NCI-H1694 treated with DMSO at 0.1 percent for 48 hours (cell line): Measurements from ENCODE around the gene BRF1.

Experiments used
- DNase-seq: peaks from one replicate; lab custom pipeline; 2025; lab: John Stamatoyannopoulos, UW

BRF1 gene

DNA sequence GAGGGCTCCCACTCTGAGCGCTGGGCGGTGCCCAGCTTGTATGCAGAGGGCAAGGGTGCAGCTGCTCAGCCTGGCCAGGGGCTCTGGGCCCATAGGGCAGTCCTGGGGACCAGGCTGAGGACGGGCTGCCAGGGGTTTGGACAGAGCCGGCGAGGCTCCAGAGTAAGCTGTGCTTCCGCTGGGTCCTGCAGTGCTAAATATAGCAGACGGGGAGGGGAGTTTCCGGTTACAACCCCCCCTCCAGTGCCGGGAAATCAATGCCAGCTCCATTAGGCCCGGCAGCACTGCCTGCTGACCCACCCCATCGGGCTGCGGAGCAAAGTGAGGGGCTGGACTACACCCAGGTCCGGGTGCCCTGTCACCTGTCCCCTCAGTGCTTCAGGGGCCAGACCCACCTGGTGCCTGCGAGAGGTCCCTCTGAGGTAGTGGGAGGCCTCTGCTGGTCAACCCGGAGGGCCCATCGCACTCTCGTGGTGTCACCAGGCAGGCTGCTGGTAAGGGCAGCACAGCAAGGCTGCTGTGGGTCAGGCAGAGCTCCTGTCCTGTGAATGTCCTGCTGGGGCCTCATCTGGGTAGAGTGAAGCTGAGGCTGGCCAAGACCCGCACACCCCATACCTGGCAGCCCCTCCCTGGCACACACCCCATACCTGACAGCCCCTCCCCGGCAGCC lies 129.7 kb downstream of the BRF1 start:
- no peak for DNase-seq

DNA sequence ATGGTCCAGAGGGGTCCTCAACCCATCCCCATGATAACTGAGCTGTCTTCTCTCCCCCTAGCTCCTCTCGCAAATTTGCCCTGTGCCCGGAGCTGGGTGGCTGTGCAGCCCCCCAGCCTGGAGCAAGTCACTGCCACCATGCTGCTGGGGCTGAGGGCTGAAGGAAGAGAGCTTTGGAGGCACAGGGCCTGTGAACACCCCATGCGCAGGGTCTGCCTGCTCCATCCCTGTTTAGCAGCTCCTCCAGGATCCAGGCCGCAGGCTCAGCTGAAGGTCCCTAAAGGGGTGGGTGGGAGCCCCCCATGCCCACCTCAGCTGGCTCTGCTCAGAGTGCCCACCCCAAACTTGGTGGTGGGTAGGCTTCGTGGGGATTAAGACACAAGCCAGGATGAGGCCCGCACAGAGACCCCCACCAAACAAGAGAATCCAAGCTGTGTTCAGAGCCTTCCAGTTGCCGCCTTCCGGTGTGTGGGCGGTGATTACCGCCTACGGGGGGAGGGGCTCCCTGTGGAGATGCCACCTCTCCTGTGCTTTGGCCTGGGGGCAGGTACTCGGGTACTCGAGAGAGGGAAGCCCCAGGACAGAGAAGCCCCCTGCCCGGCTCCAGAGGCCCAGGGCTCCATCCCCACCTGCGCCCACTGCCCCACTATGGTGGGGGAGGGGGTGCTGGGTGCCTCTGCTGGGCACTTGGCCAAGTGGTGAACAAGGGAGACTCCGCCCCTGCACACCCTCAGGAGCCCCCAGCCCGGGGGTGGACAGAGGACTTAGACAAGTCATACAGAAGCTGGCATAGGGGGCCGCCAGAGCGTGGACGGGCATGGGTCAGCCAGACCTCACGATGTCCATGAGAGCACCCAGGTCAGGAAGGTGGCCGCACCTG lies 130.8 kb downstream of the BRF1 start:
- peak; percentile 13 for DNase-seq

DNA sequence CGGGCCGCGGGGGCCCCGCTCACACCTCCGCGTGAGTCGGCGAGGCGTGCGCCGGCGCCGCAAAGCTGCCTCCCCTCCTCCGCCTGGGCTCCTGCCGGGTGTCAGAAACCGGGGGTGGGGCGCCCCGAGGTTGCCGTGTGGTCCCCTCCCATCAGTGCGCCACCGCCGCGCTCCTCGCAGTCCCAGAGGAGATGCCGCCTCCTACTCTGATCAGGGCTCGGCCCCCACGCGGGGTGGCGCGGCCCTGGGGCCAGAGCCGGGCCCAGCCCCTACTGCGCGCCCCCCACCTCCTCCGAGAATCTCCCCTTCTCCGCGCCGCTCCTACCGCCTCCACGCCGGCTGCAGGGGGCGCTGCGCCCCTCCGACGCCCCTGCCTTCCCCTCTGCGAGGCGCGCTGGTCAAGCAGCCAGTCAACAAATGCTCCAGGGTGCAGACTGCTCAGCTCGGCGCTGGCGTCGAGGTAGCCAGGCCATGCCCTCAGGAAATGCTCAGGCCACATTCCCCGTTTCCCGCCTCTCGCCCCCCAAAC lies 131.8 kb downstream of the BRF1 start:
- peak; percentile 70 for DNase-seq

DNA sequence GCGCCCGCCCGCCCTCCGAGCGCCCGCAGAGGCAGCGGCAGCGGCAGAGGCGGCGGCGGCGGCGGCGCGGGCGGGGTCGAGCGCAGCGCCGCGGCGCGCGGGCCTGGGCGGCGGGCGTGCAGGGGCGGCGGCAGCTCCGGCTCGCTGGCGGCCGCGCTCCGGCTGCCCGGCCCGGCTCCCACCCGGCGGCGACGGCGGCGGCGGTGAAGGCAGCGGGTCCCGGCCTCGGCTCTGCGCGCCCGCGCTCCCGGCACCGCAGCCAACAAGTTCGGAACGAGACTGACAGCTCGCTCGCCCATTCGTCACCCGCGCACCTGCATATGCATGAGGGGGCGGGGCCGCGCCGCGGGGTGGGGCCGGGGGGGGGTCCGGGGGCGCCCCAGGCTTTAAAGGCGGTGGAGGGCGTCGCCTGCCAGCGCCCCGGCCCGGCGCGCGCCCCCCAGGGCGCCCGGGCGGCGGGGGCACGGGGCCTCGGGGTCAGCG lies 132.3 kb downstream of the BRF1 start, which contains the start of gene JAG2:
Gene JAG2, minus strand, starts transcription at position 281 of the 483 bp plus-strand sequence. CDS start 356 bp downstream, outside the sequence.
- peak; percentile 90 for DNase-seq

DNA sequence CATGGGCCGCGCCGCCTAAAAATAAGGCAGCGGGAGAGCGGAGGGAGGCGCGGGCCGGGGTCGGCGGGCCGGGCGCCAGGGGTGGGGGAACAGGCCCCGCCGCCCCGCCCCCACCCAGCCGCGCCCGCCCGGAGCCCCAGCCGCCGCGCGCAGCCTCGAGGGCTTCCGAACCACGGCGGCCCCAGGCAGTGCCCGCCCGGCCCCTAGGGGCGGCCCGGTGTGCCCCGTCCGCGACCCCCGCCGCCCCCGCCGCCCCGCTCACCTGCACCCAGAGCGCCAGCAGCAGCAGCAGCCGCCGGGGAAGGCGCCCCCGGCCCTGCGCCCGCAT lies 132.7 kb downstream of the BRF1 start:
- DNase-seq: no peak

DNA sequence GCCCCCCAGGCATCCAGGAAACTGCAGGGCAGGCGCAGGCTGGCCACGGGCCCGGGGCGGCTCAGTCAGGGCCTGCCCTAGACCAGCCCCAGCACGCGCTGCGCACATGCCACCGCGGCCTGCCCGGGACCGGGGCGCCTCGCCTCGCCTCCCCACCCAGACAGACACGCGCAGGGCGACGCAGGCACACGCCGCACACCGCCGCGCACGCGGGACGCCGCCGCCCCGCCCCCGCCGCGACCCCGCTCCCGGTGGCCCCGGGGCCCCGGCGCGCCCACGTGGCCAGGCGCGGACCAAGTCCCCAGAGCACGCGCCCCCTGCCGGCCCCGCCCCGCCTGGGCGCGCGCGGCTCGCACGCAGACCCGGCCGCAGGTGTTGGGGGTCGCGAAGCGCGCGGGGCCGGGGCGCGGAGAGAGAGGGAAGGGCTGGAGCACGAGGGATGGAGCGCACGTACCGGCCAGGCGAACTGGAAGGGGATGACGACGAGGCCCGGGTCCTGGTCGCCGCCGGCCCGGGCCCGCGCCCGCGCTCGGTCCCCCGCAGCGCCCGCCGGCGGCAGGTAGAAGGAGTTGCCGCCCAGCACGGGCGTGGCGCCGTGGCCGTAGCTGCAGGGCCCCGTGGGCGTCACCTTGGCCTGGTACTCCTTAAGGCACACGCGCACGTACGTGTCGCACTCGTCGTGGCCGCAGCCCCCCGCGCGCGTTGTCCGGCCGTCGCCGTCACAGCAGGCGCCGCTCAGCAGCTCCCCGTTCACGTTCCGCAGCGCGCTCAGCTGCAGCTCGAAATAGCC lies 133.3 kb downstream of the BRF1 start:
- peak; percentile 78 for DNase-seq

DNA sequence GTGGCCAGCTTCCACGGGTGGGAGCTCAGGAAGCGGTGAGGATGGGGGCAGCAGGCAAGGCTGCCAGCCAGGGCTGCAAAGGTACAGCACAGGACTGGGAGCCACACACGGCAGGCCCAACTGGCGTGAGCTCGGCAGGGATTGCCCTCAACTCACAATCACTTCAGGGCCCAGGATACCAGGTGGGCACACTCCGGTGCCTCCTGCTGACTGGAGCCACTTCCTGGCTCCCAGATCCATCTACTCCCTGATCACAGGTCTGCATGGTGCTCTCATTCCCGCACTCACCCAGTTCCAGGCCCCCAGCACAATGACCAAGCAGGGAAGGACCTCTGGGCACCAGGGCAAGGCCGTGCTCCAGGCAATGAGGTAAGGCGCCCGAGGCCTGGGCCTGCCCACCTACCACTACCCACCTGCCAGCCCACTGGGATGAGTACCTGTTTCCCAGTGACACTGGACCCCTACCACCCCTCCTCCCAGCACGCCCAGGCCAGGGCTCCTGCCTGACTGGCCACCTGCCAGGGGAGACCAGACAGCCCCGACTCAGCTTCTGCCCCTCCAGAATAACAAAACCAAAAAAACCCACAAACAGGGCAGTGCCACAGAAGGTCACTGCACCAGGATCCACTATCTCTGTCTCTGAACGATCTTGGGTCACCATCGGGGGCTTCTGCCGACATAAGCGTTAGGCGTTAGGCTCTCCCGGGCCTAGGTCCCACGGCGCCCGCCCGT lies 134.1 kb downstream of the BRF1 start:
- DNase-seq: peak; percentile 78

DNA sequence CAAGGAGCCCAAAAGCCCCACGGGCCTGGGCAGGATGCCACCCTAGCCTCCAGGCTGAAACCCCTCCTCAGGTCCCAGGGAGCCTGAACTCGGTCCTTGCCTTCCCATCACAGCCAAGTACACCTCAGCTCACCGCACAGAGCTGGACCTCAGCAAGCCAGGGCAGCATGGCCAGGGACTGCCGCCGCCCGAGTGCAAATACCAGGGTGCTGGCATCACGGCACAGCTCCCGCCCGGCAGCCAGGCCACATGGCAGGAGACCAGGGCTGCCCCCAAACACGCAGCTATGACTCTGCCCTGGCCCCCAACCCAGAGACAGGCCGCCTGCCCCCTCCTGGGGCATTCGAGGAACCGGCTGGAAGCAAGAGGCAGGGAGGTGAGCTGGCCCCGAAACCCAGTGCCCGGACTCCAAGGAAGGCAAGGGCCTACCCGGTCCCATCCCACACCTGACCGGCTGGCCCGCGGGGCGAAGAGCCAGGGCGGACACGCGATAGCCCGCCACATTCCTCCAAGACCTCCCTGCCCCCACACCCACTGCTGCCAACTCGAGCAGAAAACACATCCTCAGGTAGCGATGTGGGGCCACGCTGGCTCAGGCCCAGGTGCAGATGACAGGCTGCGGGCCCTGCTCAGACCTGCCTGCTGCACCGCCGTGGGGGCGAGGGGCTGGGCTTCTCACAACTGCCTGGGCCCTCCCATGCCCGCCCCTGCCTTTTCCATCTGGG lies 134.9 kb downstream of the BRF1 start:
- peak; percentile 34 for DNase-seq

DNA sequence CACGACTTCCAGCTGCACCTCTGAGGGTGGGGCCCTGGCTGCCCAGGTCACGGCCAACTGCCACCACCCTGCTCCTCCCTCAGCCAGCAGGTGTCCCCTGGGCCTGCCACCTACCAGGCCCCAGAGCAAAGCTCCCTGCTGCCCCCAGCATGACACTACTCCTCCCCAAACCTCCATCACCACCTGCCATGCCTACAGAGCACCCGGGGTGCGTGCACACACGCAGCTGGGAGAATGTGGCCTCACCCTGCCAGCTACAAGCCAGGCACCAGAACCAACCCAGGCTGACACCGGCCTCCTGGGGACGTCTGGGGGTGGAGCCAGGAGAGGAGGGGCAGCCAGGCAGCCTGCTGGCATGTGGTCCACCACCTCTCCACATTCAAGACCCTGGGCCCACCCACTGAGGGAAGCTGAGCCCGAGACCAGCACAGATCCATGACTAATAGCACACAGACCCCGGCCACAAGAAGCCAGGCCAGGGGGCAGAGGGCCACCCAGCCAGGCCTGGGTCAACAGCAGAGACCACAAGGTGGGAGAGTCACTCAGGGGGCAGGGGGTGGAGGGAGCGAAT lies 135.6 kb downstream of the BRF1 start:
- peak; percentile 87 for DNase-seq

DNA sequence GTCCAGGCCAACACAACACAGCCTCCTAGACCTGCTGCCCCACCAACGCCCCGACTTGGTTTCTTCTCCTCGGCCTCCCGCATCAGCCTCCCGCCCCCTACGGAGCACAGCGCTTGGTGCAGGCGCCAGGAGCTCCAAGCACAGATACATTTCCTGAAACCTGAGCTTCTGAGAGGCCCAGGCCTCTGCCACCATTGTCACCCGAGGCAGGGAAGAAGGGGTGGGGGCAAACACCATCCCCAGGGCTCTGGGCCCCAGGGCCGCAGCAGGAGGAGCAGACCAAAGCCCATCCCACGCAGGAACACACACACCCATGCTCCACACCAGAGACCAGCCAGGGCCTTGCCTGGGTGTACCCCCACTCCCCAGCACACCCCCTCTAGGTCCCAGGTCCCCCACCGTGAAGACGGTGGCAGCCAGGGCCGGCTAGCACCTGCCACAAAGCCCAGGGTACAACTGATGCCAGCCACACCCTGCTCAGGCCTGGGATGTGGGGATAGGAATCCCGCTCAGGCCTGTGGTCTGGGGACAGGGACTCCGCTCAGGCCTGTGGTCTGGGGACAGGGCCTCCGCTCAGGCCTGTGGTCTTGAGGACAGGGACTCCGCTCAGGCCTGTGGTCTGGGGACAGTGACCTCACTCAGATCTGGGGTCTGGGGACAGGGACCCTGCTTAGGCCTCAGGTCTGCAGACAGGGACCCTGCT lies 137.6 kb downstream of the BRF1 start:
- no peak for DNase-seq

DNA sequence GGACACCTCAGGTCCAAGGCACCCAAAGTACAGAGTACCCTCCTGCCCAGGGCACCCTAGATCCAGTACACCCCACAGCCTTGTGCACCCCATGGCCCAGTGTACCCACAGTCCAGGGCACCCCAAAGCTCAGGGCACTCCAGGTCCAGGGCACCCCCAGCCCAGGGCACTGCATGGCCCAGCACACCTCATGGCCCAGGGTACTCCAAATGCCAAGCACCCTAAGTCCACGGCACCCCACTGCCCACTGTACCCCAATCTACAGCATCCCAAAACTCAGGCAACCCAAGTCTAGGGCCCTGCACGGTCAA lies 138.2 kb downstream of the BRF1 start:
- no peak for DNase-seq

DNA sequence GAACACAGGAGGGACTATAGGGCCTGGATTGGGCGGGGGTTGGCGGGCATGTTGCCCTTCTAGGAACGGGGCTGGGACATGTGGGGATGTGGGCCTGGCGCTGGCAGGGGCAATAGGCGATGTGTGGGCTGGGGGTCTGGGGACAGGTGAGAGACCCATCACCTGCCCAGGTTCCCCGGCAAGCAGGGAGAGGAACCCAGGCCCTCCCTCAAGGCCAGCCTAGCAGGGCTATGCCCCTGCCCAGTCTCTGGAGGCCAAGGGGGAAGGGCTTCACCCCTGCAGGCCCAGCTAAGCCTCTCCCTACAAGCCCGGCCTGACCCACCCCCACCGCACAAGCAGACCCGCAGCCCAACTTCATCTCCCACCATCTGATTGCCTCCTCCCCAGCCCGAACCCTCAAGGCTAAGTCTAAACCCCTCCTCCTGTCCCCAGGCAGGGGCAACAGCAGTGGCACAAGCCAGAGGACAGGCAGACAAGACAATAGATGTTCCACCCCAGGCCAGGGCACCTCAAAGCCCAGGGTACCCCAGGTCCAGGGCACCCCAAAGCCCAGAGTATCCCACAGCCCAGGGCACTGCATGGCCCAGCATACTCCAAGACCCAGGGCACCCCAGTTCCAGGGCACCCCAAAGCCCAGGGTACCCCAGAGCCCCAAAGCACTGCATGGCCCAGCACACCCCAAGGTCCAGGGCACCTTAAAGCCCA lies 138.7 kb downstream of the BRF1 start:
- no peak for DNase-seq

DNA sequence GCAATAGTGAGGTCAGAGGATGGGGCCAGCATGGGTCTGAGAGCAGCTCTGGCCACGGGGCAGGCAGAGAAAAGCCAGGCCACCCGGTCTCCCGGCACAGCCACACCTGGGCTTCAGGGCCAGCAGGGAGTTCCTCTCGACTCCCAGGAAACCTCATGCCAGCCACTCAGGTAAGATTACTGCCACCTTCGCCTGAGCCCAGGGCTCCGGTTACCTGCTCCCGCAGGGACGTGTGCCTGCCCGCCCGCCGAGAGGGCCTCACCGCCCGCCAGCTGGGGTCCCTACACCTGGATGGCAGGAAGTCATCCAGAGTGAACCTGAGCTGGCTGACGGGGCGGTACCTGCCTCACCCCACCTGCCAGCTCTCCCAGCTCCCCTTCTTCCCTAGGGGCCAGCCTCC lies 139.5 kb downstream of the BRF1 start:
- no peak for DNase-seq

DNA sequence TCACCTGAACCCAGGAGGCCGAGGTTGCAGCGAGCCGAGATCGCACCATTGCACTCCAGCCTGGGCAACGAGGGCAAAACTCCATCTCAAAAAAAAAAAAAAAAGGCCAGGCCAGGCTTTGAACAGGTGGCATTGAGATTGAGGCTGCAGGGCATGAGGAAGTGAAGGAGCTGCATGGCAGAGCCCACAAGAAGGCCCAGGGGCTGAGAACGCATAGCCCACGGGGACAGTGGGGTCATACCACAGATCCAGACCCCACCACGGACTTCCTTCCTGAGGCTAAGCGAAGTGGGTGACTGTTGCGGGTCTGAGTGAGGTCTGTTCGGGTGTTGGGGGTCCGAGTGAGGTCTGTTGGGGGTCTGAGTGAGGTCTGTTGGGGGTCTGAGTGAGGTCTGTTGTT lies 140.0 kb downstream of the BRF1 start:
- DNase-seq: no peak

DNA sequence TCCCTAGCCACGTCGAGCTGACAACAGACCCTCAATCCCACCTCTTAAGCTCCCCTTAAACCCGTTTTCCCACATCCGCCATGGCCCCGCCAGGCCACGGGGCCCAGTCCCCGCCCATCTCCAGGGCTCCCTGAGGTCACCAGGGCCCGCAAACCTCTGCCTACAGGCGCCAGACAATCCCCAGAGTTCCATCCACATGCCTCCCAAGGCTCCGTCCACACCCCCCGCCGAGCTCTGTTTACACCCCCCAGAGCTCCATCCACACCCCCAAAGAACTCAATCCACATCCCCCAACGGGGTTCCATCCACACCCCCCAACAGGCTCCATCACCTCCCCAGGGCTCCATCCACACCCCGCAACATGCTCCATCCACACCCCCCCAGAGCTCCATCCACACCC lies 141.5 kb downstream of the BRF1 start:
- no peak for DNase-seq
